Epithelial cell of proximal tubule (primary cell): ENCODE results near the gene OGDHL. TPM values are rescaled to one million over a fixed set of nuclear protein-coding genes. Genes with fewer than 3 reads are reported as not detected.

Source experiments
- DNase-seq: peaks from one replicate; pipeline ENCODE4 v3.0.0-alpha.2; 2011; ENCODE audit warnings: low read depth
- H3K4me3 ChIP-seq: 2 replicates; pipeline ENCODE4 v1.5.1; 2011; ENCODE audit warnings: low read depth, mild to moderate bottlenecking, low read length
- total RNA-seq: library from RNA; depleted of rRNA; stranded (reverse); fragments of >200 nt; gene quantifications from 2 replicates; pipeline ENCODE4 v1.2.3, GENCODE V29; 2015
- TF ChIP-seq, protein P1 (sequence below): conservative IDR thresholded peaks from 2 replicates; pipeline ENCODE4 v1.5.1; 2012; ENCODE audit warnings: low read depth, mild to moderate bottlenecking, low read length

The OGDHL gene
- total RNA-seq, 1 donor from 2014 or later, result 1.8 TPM

- no peak overlapping the region for H3K4me3 ChIP-seq
- DNase-seq, result no peak
- TF ChIP-seq, protein P1, sequence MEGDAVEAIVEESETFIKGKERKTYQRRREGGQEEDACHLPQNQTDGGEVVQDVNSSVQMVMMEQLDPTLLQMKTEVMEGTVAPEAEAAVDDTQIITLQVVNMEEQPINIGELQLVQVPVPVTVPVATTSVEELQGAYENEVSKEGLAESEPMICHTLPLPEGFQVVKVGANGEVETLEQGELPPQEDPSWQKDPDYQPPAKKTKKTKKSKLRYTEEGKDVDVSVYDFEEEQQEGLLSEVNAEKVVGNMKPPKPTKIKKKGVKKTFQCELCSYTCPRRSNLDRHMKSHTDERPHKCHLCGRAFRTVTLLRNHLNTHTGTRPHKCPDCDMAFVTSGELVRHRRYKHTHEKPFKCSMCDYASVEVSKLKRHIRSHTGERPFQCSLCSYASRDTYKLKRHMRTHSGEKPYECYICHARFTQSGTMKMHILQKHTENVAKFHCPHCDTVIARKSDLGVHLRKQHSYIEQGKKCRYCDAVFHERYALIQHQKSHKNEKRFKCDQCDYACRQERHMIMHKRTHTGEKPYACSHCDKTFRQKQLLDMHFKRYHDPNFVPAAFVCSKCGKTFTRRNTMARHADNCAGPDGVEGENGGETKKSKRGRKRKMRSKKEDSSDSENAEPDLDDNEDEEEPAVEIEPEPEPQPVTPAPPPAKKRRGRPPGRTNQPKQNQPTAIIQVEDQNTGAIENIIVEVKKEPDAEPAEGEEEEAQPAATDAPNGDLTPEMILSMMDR, result no peak
Observed at GRCh38 chr10:49749556-49750491, 12.3 kb downstream of the OGDHL start.

- no peak overlapping the region for H3K4me3 ChIP-seq
- TF ChIP-seq, protein P1, result no peak
- DNase-seq, result no peak
Observed at GRCh38 chr10:49749144-49749543, 13.0 kb downstream of the OGDHL start.

- TF ChIP-seq, protein P1, result no peak
- no peak for DNase-seq
- H3K4me3 ChIP-seq, result no peak overlapping the region
Observed at GRCh38 chr10:49748006-49748405, 14.1 kb downstream of the OGDHL start.

GRCh38 chr10:49747303-49747646 lies 14.8 kb downstream of the OGDHL start:
- no peak overlapping the region for H3K4me3 ChIP-seq
- TF ChIP-seq, protein P1, result no peak

GRCh38 chr10:49746626-49747302 lies 15.4 kb downstream of the OGDHL start:
- DNase-seq, result no peak
- TF ChIP-seq, protein P1, result no peak
- H3K4me3 ChIP-seq, result no peak overlapping the region

More at GRCh38 chr10:49747303-49747646, 14.8 kb downstream of the OGDHL start:
- DNase-seq, result no peak

- no peak overlapping the region for H3K4me3 ChIP-seq
- TF ChIP-seq, protein P1, result no peak
- no peak for DNase-seq
Observed at GRCh38 chr10:49745756-49746155, 16.4 kb downstream of the OGDHL start.
